HG02763 (cell line): Measurements from ENCODE around the gene BCL2L12.
A peak's percentile ranks its signal among the peaks of the same experiment; 100 is the strongest.

Experiments
- ATAC-seq: cut with Tn5 transposase; IDR thresholded peaks from one replicate; pipeline ENCODE4 v1.9.1; 2021; ENCODE audit warnings: mild to moderate bottlenecking, moderate library complexity; ENCODE audit not compliant: unreplicated experiment

Gene BCL2L12

GRCh38 chr19:49662011-49662410 is 3.7 kb upstream of the BCL2L12 start:
- ATAC-seq, result no peak

- ATAC-seq, result no peak
These were observed 2.5 kb upstream of the BCL2L12 start for GRCh38 chr19:49663224-49663623.

- ATAC-seq, result peak; percentile 34
These were observed 1.3 kb upstream of the BCL2L12 start for GRCh38 chr19:49664171-49665035.

- no peak for ATAC-seq
These were observed 740 bp upstream of the BCL2L12 start for GRCh38 chr19:49665036-49665350.

DNA sequence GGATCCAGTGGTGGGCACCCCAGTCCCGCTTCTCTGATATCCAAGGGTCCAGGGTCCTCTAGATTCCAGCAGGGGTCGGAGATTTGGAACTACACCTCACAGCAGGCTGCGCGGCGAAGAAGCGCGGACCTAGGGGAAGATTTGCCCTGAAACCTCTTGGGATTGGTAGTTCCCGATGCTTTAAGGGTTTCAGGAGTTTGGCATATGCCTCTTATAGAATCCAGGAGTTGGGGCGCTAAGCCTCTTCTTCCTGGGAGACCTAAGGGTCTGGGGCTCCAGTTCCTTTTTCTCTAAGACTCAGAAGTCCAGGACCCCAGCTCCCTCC is 349 bp downstream of the BCL2L12 start:
- no peak for ATAC-seq

DNA sequence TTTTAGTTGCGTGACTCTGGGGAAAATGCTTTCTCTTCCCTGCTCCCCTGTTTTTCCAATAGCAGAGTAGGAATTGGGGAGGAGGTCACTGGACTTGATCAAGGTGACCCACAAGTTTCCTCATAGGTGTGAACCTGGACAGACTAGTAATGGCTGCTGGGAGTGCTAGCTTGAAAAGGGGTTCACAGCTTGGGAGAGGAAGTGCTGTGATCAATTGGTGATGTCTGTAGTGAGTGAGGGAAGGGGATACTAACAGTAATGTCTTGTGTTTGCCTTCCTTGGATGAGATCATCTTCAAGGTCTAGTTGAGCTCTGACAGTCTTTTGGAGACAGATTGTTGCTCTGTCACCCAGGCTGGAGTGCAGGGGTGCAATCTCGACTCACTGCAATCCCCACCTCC is 1.7 kb downstream of the BCL2L12 start:
- ATAC-seq, result no peak

DNA sequence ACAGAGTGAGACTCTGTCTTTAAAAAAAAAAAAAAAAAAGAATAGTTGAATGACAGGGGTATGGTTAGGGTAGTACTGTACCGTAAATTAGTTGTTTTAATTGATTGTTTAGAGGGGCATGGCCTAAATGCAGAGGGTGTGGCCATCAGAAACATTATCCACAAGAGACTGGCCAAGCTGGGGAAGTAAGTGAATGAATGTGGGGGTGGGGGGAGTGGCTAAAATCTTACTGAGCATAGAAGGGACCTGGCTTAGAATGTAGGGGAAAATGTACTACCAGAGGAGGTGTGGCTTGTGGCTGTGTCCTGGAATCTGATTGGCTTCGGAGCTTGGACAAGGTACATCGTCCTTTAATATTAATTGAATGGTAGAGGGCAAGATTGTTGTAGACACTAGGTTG is 3.8 kb downstream of the BCL2L12 start:
- ATAC-seq, result no peak

DNA sequence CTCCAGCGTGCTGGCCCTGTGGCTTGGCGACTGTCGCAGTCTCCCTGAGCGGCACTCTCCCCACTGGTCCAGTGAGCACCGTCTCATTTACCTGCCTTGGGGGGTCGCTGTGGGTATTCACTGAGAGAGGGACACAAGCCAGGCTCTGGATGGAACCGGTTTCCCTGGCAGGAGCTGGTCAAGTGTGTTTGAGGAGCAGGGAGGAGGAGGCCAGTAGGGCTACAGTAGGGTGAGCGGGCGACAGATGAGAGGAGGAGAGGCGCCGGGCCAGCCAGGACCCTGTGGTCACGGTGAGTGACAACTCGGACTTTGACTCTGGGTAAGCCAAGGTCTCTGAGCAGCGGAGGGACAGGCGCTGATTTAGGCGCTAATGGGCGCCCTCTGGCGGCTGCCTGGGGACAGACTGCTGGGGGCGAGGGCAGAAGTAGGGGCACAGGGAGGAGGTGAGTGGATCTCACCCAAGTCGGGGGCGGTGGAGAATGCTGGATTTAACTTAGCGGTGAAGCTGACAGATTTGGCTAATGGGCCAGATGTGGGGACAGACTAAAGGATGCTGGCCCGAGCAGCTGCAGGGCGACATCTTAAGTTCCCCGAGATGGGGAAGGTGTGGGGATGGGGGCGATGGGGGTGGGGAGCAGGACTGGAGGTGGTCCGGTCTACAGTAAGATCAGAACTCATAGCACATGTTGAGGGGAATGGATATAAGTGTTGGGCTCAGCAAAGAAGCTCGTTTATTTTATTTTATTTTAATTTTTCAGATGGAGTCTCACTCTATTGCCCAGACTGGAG is 6.6 kb downstream of the BCL2L12 start:
- no peak for ATAC-seq

DNA sequence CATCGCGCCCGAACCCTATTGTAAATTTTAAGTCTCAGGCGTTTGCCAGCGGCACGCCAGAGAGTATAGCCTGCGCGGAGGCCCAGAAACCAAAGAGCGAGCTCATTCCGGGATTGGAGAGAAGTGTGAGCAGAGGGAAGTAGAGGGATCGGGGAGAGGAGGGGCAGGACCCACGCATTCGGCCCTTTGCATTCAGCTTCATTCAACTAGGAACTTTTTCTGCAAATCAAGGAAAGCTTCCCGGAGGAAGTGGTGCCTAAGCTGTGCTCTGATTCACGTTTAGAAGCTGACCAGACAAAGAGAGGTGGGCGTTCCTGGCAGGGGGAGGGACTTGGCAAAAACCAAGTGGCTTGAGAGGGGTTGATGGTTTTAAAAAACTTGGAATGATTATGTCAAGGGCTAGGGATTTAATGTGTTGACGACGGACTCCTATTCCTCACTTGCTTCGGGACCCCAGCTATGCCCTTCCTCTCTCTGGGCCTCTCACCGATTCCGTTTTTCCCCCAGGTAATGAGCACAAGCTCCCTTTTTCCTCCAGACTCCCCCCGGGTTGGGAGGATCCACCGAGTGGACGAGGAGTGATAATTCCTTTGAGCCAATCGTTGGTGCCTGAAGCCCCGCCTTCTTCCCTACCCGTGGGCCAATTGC is 10.5 kb downstream of the BCL2L12 start:
- no peak for ATAC-seq

DNA sequence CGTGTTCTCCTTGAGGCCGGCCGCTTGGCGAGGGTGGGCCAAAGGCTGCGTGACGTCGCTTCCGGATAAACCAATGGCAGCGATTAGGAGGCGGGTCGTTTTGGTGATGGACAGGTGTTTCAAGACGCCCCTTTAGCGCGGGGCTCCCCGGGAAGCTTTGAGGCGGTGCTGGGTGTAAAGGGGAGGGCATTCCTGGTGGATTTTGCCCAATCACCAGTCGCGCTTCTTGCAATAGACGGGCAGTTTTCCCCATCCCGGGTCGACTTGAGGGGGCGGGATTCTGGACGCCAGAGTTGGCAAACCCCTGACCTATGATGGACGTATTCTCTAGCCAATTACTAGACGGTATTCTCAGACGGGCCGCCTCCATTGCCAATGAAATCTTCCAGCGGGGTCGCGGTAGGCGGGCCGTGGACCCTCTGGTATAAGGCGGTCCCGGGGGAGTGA is 11.1 kb downstream of the BCL2L12 start:
- peak; percentile 68 for ATAC-seq

DNA sequence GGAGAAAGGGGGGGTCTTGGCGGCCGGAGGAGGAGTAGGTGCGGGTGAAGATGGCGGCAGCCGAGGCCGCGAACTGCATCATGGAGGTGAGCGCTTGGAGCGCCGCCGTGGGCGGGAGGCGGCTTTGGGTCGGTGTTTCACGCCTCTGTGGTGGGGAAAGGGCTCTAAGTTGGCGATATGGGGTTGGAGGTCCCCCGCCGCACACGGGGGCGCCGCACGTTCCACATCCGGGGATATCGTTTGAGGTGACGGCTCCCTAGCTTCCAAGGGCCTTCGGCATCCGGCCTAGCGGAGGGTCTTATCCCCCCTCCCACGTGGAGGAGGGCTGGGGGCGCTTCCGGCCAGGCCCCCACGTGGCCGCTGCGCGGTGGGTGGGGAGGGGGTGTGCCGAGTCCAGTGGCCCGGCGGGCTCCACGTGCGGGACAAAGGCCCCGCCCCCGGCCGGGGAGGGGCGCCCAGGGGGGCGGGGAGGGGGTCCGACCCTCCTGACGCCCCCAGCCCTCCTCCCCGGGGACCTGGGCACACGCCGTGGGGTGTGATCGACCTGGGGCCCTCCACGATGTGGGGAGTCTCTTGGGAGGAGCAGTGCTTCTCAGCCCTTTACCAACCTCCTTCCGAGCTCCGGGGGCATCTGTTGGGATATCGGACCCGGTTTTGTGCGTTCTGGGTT is 11.6 kb downstream of the BCL2L12 start, which contains the start of gene PRMT1:
Gene PRMT1 (plus strand): TSS at position 41 of the 670 bp plus-strand sequence. CDS start 10 bp downstream, at position 51.
- no peak for ATAC-seq

GRCh38 chr19:49677901-49678674 is 12.4 kb downstream of the BCL2L12 start:
- ATAC-seq, result no peak

- no peak for ATAC-seq
These were observed 13.4 kb downstream of the BCL2L12 start for GRCh38 chr19:49678985-49679770.

GRCh38 chr19:49679771-49680413 is 14.2 kb downstream of the BCL2L12 start:
- no peak for ATAC-seq

DNA sequence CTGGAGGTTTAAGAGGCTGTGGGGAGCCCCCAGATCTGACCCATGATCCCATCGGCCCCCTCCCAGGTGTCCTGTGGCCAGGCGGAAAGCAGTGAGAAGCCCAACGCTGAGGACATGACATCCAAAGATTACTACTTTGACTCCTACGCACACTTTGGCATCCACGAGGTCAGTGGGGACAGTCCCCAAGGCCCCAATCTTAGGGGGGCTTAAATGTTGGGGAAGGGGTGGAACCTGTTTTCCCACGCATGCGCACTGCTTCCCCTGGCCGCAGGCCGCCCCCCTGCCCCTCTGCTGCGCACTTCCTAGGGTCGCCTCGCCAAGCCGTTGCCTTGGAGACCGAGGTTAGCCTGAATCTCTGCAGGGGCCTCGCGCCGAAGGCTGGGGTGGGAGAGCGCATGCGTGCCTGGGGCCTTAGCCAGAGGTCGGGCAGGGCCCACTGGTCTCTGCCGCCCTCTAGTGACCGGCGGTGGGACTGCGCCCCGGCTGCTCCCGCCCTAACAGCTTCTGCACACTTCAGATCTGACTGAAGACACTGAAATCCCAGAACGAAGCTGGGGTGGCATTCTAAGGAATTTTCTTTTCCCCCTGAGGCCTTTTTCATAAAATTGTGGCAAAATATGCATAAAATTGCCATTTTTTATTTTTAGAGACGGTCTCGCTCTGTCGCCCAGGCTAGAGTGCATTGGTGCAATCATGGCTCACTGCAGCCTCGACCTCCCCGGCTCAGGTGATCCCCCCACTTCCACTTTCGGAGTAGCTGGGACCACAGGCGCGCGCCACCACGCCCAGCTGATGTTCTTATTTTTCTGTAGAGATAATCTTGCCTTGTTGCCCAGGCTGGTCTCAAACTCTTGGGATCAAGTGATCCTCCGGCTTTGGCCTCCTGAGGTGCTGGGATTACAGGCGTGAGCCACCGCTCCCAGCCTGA is 15.0 kb downstream of the BCL2L12 start:
- ATAC-seq, result no peak

- ATAC-seq, result no peak
These were observed 16.1 kb downstream of the BCL2L12 start for GRCh38 chr19:49681830-49682229.

- ATAC-seq, result no peak
These were observed 16.5 kb downstream of the BCL2L12 start for GRCh38 chr19:49682274-49682673.

GRCh38 chr19:49683814-49684250 is 18.1 kb downstream of the BCL2L12 start:
- no peak for ATAC-seq
